Forelimb muscle (tissue), 1 donor: Measurements from ENCODE around the gene ACTR1A. TPM values are rescaled to one million over a fixed set of nuclear protein-coding genes. Genes with fewer than 3 reads are reported as not detected.

Experiments
- DNase-seq: peaks from one replicate; pipeline ENCODE4 v3.0.0-alpha.2; 2013; ENCODE audit warnings: low read depth
- polyA plus RNA-seq: library from polyadenylated mRNA; unstranded; fragments of 120-200 nt; gene quantifications from one replicate; pipeline ENCODE4 v1.2.1, GENCODE V29; 2013; ENCODE audit not compliant: insufficient read length

The ACTR1A gene
- polyA plus RNA-seq, 1 donor = 73.9 TPM

- DNase-seq = no peak
These were observed 17.3 kb downstream of the ACTR1A start for GRCh38 chr10:102485093-102485784.

GRCh38 chr10:102484021-102484420 is 18.5 kb downstream of the ACTR1A start:
- no peak for DNase-seq

- no peak for DNase-seq
These were observed 22.1 kb downstream of the ACTR1A start for GRCh38 chr10:102480396-102480795.

GRCh38 chr10:102479651-102480050 is 22.9 kb downstream of the ACTR1A start:
- no peak for DNase-seq

- DNase-seq = no peak
These were observed 25.9 kb downstream of the ACTR1A start for GRCh38 chr10:102476466-102477141.

- DNase-seq = no peak
These were observed 27.0 kb downstream of the ACTR1A start for GRCh38 chr10:102475451-102476040.

GRCh38 chr10:102473445-102474331 is 28.8 kb downstream of the ACTR1A start:
- DNase-seq = no peak

GRCh38 chr10:102470579-102471546 is 31.6 kb downstream of the ACTR1A start:
- DNase-seq = no peak

GRCh38 chr10:102468683-102469082 is 33.8 kb downstream of the ACTR1A start:
- DNase-seq = no peak

GRCh38 chr10:102467971-102468438 is 34.5 kb downstream of the ACTR1A start:
- DNase-seq = no peak

- no peak for DNase-seq
These were observed 35.2 kb downstream of the ACTR1A start for GRCh38 chr10:102467318-102467717.

- no peak for DNase-seq
These were observed 37.0 kb downstream of the ACTR1A start for GRCh38 chr10:102465466-102465865.

- no peak for DNase-seq
These were observed 38.5 kb downstream of the ACTR1A start for GRCh38 chr10:102463983-102464382.

GRCh38 chr10:102462512-102463054 is 39.9 kb downstream of the ACTR1A start:
- DNase-seq = no peak

- DNase-seq = no peak
These were observed 41.1 kb downstream of the ACTR1A start for GRCh38 chr10:102461187-102462054.

GRCh38 chr10:102460836-102461186 is 41.7 kb downstream of the ACTR1A start:
- DNase-seq = no peak

GRCh38 chr10:102458656-102459055 is 43.9 kb downstream of the ACTR1A start:
- no peak for DNase-seq

GRCh38 chr10:102457591-102458150 is 44.8 kb downstream of the ACTR1A start:
- DNase-seq = no peak

GRCh38 chr10:102455893-102456471 is 46.5 kb downstream of the ACTR1A start:
- no peak for DNase-seq
